Esophagus (tissue), 2 donors: Measurements from ENCODE around the gene FALEC. TPM values are rescaled to one million over a fixed set of nuclear protein-coding genes. Genes with fewer than 3 reads are reported as not detected.

Experiments used
- H3K27ac ChIP-seq, 2 donors: one replicate each; pipeline ENCODE4 v1.5.1; 2013; ENCODE audit warnings: low read depth in 2 of 2, mild to moderate bottlenecking in 2 of 2, inconsistent platforms in 1 of 2, low read length in 1 of 2, moderate library complexity in 1 of 2
- H3K27me3 ChIP-seq, 2 donors: one replicate each; pipeline ENCODE4 v1.6.1; 2013; ENCODE audit warnings: low read length in 2 of 2, control low read depth in 1 of 2, mild to moderate bottlenecking in 1 of 2; ENCODE audit not compliant: insufficient read depth in 2 of 2, control insufficient read depth in 1 of 2
- H3K36me3 ChIP-seq, 2 donors: one replicate each; pipeline ENCODE4 v1.6.1; 2013; ENCODE audit warnings: low read length in 1 of 2; ENCODE audit not compliant: control insufficient read depth in 2 of 2, insufficient read depth in 2 of 2
- H3K4me1 ChIP-seq, 2 donors: one replicate each; pipeline ENCODE4 v1.6.1; 2013; ENCODE audit warnings: low read length in 1 of 2; ENCODE audit not compliant: control insufficient read depth in 2 of 2, insufficient read depth in 2 of 2
- H3K4me3 ChIP-seq, 2 donors: one replicate each; pipeline ENCODE4 v1.5.1; 2013; ENCODE audit warnings: low read length in 2 of 2, mild to moderate bottlenecking in 2 of 2, low read depth in 1 of 2, moderate library complexity in 1 of 2
- H3K9me3 ChIP-seq, 2 donors: one replicate each; pipeline ENCODE4 v1.6.1; 2013; ENCODE audit warnings: mild to moderate bottlenecking in 2 of 2, low read depth in 1 of 2, low read length in 1 of 2, moderate library complexity in 1 of 2; ENCODE audit not compliant: control insufficient read depth in 2 of 2, insufficient read depth in 1 of 2
- WGBS, 2 donors: extraction: QIAGEN DNeasy Blood & Tissue Kit; methylation state at CpG; one replicate each; pipeline ENCODE4 v1.1.7; 2013; 5-methylcytosine and 5-hydroxymethylcytosine counted together
- polyA plus RNA-seq, 2 donors: library from polyadenylated mRNA; stranded (reverse); fragments of 200-250 nt; gene quantifications; one replicate each; pipeline ENCODE4 v1.2.3, GENCODE V29; 2013
- donor health status: healthy with polysubstance abuse.
- donor health status: Bipolar disorder and iron deficiency.

The FALEC gene
- polyA plus RNA-seq, 2 donors = 2.1 to 4.6 TPM

DNA sequence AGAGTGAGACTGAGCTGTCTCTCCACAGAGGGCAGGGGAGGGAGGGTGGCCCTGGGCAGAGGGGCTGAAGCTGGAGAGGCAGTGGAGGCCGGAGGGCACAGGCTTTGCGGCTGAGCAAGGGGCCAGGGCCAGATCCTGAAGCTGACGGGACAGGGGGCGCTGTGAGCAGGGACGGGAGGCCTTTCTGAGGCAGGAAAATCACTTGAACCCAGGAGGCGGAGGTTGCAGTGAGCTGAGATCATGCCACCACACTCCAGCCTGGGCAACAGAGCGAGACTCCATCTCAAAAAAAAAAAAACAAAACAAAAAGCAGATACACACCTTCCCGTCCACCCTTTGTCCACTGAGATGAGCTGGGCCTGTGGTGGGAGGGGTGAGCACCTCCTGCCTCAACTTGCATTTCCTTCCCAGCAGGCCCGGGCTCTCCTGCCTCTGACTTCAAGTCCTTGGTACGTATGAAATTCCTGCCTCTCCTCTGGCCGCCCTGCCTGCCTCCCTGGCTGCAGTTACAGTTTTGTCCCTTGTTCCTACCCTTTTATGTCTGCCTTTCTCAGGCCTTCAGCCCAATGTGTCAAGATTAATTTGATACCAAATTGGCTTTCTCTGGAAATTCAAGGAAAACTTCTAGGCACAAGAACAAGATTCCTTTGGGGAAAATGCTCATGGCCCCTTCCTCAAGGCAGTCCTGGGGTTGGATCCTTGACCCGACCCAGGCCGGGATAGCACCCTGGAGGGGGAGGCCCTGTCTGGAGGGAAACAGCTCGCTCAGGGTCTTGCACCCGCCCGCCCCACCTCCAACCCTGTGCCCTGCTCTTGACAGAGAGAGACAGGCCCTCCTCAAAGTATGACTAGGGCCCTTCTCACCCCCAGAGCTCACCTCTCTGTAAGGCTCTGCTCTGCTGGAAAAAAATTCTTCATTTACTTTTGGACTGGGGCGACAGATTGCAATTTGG lies 22.5 kb downstream of the FALEC start:
- WGBS, 2 donors = 52 to 59% methylated on average over 16 to 17 of the region's 17 CpGs
- peaks cover 6 to 20% of the 10 kb centered on the region in 2 donors for H3K4me1 ChIP-seq
- H3K27ac ChIP-seq = peak overlapping the region; percentile 87 to 90
- H3K4me3 ChIP-seq = no peak overlapping the region
- H3K36me3 ChIP-seq = no peaks in the 10 kb centered on the region
- H3K27me3 ChIP-seq = no peaks in the 10 kb centered on the region
- H3K9me3 ChIP-seq = no peaks in the 10 kb centered on the region

DNA sequence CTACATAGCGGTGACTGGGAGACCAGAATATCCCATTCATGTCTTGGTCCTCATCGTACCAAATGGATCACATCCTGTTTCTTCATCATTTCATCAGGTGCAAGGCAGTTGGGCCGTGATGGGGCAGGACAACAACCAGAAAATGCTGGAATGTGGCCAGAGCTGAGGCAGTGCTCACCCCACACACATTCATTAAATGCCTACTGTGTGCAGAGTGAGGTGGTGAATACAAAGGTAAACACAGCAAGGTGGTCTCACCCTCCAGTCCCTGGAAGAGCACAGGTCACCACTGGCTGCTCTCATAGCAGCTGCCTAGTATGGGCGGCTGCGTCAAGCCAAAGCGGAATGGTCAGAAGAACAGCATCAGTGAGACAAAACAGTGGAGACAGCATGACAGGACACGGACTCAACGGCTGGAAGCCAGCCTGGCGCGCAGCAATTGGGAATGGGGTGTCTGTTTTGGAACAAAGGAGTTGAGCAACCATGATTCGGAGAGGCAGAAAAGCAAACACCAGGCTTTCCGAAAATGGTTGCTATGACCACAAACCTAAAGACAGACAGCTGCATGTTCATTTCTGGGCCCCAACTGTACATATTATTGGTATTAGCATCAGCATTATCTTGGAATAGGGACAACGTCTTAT lies 28.1 kb downstream of the FALEC start:
- Histone ChIP-seq H3K9me3 (no peaks in the 10 kb centered on the region), H3K36me3 (no peaks in the 10 kb centered on the region), H3K27ac (peak overlapping the region; percentile 69 to 81), H3K4me3 (no peak overlapping the region), H3K4me1 (peaks cover 0 to 9% of the 10 kb centered on the region in 2 donors), H3K27me3 (no peaks in the 10 kb centered on the region)
- WGBS, 2 donors = 43 to 54% methylated on average over 13 of the region's 13 CpGs

DNA sequence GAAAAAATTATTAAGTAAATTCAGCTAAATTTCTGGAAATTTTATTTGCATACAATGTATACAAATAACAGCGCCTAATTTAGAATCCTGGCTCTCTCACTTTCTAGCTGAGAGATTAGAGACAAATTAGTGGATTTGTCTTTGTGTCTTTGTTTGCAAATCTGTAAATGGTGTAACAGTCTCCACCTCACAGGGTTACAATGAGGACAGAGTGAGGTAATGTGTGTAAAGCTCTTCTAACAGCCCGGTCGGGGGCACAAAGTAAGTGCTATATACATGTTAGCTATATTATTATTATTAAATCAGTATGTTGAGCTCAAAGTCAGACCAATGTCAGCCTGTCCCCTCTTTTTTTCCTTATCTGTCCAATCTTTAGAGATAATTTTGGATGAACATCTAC lies 28.7 kb downstream of the FALEC start:
- Histone ChIP-seq H3K36me3 (no peaks in the 10 kb centered on the region), H3K27ac (no peak overlapping the region)
- 41 to 44% methylated on average over 3 of the region's 3 CpGs for WGBS, 2 donors

DNA sequence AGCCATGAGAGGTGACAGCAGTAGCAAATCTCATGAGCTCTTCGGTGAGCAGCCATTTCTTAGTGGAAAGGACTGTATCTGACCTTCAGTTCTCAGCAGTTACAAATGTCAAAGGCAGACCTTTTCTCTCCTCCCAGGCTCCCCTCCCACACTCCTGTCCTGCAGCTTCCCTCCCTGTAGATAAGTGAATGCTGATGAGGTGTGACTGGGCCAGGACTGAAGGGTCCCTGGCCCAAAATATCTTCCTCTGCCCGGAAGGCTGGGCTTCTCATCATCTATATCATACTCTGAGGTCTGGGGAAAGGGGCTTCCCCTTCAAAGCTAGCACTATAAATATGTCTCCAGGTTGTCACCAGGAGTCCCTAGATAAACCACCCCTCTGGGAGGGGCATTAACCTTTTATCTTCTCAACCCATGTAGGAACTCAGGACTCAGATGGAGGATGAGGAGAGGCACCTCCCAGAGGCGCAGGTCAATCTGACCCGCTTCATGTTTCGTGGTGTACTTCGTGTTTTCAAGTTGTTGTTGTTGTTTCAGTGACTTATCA lies 30.0 kb downstream of the FALEC start:
- no peaks in the 10 kb centered on the region for H3K9me3 ChIP-seq
- H3K36me3 ChIP-seq = no peaks in the 10 kb centered on the region
- no peak overlapping the region for H3K4me3 ChIP-seq
- H3K27me3 ChIP-seq = no peaks in the 10 kb centered on the region
- WGBS, 2 donors = 81 to 91% methylated on average over 6 of the region's 6 CpGs
- H3K27ac ChIP-seq = no peak overlapping the region
- peaks cover 0 to 6% of the 10 kb centered on the region in 2 donors for H3K4me1 ChIP-seq

More for the DNA sequence above, 28.7 kb downstream of the FALEC start:
- H3K4me1 ChIP-seq = peaks cover 0 to 3% of the 10 kb centered on the region in 2 donors
- no peak overlapping the region for H3K4me3 ChIP-seq
- H3K27me3 ChIP-seq = no peaks in the 10 kb centered on the region
- no peaks in the 10 kb centered on the region for H3K9me3 ChIP-seq

DNA sequence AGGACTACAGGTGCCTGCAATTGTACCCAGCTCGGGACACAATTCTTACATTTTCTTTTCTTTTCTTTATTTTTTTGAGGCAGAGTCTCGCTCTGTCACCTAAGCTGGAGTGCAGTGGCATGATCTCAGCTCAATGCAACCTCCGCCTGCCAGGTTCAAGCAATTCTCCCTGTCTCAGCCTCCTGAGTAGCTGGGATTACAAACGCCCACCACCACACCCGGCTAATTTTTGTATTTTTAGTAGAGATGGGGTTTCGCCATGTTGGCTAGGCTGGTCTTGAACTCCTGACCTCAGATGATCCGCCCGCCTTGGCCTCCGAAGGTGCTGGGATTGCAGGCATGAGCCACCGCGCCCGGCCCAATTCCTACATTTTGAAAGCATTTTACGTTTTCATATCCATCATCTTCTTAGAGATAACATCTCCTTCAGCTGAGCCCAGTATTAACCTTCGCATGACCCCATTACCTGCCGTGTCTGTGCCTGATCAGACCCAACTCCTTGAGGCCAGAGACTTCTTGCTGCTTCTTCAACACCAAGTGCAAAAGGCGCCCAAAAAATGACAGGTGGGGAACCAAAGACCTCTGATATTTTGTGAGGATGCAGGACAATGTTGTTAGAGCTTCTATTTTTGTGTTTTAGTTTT lies 30.9 kb downstream of the FALEC start:
- Histone ChIP-seq H3K27ac (no peak overlapping the region), H3K9me3 (no peaks in the 10 kb centered on the region), H3K27me3 (no peaks in the 10 kb centered on the region), H3K4me1 (peaks cover 0 to 6% of the 10 kb centered on the region in 2 donors), H3K4me3 (no peak overlapping the region), H3K36me3 (no peaks in the 10 kb centered on the region)
- WGBS, 2 donors = 86% methylated on average over 16 of the region's 16 CpGs

DNA sequence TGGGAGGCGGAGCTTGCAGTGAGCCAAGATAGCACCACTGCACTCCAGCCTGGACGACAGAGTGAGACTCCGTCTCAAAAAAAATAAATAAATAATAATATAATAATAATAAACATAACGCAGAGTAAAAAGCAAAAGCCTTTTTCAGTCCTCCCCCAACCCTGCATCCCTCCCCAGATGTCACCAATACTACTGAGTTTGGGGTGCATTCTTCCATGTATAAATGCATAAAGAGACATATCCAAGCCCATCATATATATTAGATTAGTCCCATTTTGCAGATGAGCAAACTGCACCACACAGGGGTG lies 32.7 kb downstream of the FALEC start:
- Histone ChIP-seq H3K4me1 (peaks cover 0 to 9% of the 10 kb centered on the region in 2 donors), H3K9me3 (no peaks in the 10 kb centered on the region)

DNA sequence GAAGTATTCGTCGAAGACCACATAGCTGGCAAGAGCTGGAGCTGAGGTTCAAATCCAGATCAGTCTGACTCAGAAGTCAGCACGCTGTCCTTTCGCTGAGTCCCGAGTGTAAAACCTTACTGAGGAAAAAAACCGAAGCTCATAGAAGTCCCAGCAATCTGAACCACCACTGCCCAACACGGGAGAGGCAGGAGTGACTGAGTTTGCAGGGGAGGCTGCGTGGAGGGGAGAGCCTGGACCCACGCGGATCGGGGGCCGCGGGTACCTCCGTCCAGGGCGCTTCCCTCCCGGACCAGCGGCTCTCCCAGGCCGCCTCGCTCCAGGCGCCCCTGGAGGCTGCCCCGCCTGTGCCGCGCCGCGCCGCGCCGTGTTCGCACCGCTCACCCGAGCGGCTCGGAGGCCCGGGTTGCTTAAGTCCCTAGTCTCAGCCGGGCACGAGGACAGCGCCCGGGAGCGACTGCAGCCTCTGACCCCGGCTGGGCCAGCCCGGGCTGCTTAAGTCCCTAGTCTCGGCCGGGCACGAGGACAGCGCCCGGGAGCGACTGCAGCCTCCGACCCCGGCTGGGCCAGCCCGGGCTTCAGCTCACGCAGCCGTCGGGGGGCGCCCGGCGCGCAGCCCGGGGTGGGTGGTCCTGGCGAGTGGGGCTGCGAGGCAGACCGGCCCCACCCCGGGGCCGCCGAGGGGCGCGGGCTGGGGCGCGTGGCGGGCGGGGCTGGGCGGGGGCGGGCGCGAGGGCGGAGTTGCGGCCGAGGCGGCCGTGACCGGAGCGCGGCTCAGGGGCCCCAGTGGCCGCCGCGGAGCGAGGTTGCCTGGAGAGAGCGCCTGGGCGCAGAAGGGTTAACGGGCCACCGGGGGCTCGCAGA lies 33.3 kb downstream of the FALEC start, which contains the start of gene ADAMTSL4:
TSS of gene ADAMTSL4 (plus strand) at position 777 of the 864 bp plus-strand sequence. CDS start 2,881 bp downstream, outside the sequence.
- Histone ChIP-seq H3K27me3 (no peaks in the 10 kb centered on the region), H3K36me3 (peaks cover 0 to 2% of the 10 kb centered on the region in 2 donors), H3K27ac (peak within 1 kb of the TSS; percentile 92), H3K9me3 (no peaks in the 10 kb centered on the region), H3K4me3 (peak within 1 kb of the TSS; percentile 64 to 72), H3K4me1 (peaks cover 0 to 6% of the 10 kb centered on the region in 2 donors)
- WGBS, 2 donors = 0 to 1% methylated on average over 57 to 91 of the region's 91 CpGs

More for the DNA sequence above, 32.7 kb downstream of the FALEC start:
- Histone ChIP-seq H3K27ac (peak overlapping the region; percentile 92), H3K27me3 (no peaks in the 10 kb centered on the region), H3K4me3 (peak overlapping the region in 1 of 2 donors; percentile 72), H3K36me3 (peaks cover 0 to 2% of the 10 kb centered on the region in 2 donors)
- 44 to 52% methylated on average over 4 of the region's 4 CpGs for WGBS, 2 donors

DNA sequence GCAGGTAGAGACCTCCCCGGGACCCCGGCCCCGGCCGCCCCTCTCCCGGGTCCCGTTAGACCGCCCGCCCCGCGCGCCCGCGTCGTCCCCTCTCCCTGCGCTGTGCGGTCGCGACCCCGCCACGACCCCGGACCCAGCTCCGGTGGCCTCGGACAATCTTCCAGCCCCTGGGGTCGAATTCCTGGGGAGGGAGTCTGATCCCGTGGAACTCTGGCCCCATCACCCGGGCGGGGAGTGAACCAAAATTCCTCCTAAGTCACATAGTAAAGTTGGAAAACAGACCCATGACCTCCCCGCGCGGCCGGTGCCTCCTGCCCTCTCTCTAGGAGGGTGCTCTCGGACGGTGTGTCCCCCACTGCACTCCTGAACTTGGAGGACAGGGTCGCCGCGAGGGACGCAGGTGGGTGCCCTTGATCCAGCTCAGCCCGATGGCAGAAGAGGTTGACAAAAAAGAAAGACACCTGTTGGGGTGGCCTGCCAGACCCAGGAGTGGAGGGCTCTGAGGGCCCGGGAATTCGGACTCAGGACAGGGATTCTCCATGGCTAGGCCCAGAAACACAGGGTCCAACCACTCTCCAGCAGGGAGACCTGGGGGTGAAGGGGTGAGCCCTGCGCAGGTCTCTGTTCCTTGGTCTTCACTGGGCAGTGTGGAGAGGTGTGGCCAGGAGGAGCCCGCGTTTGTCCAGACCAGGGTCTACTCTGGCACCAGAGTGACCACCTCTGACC lies 34.1 kb downstream of the FALEC start:
- peaks cover 0 to 6% of the 10 kb centered on the region in 2 donors for H3K4me1 ChIP-seq
- H3K4me3 ChIP-seq = peak overlapping the region; percentile 64 to 72
- H3K27ac ChIP-seq = peak overlapping the region; percentile 92
- H3K9me3 ChIP-seq = no peaks in the 10 kb centered on the region
- H3K27me3 ChIP-seq = no peaks in the 10 kb centered on the region
- 14 to 29% methylated on average over 22 to 43 of the region's 43 CpGs for WGBS, 2 donors
- H3K36me3 ChIP-seq = peaks cover 0 to 6% of the 10 kb centered on the region in 2 donors
